Measurements from ENCODE around the gene NIPAL4. TPM values are rescaled to one million over a fixed set of nuclear protein-coding genes. Genes with fewer than 3 reads are reported as not detected.

NIPAL4 gene
- polyA plus RNA-seq, 1 donor from 2014 or later = not detected

DNA sequence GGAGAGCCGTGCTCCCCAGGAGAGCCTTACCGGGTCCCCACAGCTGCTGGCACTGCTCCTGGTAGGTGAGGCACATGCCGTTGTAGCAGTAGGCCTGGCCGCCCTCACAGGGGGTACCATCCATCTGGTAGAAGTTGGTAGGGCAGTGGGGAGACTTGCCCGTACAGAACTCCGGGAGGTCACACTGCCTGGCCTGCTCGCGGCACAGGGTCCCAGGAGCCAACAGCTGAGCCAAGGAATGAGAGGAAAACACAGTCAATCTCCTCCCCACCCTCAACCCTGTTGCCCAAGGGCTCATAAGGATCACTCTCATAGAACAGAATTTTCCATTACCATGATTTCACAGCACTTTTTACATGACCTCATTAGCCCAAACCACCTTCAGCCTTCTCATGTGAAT, 36.9 kb downstream of the NIPAL4 start:
- Histone ChIP-seq H3K27me3 (ENCODE audit: insufficient read depth, low read depth, low read length) (no peaks in the 10 kb centered on the region), H3K4me3 (ENCODE audit: low read length) (no peak overlapping the region), H3K9me2 (ENCODE audit: insufficient read depth, low read length) (no peaks in the 10 kb centered on the region), H2AFZ (ENCODE audit: low read depth, low read length) (no peak overlapping the region), H4K20me1 (ENCODE audit: insufficient read depth) (no peaks in the 10 kb centered on the region), H3K9ac (ENCODE audit: low read length) (no peak overlapping the region), H3K79me2 (replicated peaks; ENCODE audit: insufficient read depth, low read length) (no peaks in the 10 kb centered on the region), H3K4me2 (ENCODE audit: low read length) (no peak overlapping the region), H3K36me3 (ENCODE audit: insufficient read depth, low read length) (peaks cover 9% of the 10 kb centered on the region), H3K27ac (ENCODE audit: low read length) (no peak overlapping the region), H3F3A (ENCODE audit: insufficient read depth, low read length, poor library complexity, severe bottlenecking) (no peaks in the 10 kb centered on the region), H3K9me3 (ENCODE audit: low read length) (no peaks in the 10 kb centered on the region)
- no peak for TF ChIP-seq RAD21 (conservative IDR thresholded peaks at IDR 0.05)
- TF ChIP-seq EP300 (conservative IDR thresholded peaks at IDR 0.05; ENCODE audit: poor library complexity, severe bottlenecking) = no peak
- no peak for TF ChIP-seq SMC3 (conservative IDR thresholded peaks at IDR 0.05; ENCODE audit: poor library complexity)
- no peak for TF ChIP-seq REST (IDR thresholded peaks at IDR 0.05; ENCODE audit: borderline replicate concordance)
- TF ChIP-seq EZH2 (IDR thresholded peaks at IDR 0.05; ENCODE audit: borderline replicate concordance, insufficient read depth, low read length, poor library complexity, severe bottlenecking) = no peak
- TF ChIP-seq MXI1 (conservative IDR thresholded peaks at IDR 0.05; ENCODE audit: poor library complexity, severe bottlenecking) = no peak
- TF ChIP-seq, protein P1, sequence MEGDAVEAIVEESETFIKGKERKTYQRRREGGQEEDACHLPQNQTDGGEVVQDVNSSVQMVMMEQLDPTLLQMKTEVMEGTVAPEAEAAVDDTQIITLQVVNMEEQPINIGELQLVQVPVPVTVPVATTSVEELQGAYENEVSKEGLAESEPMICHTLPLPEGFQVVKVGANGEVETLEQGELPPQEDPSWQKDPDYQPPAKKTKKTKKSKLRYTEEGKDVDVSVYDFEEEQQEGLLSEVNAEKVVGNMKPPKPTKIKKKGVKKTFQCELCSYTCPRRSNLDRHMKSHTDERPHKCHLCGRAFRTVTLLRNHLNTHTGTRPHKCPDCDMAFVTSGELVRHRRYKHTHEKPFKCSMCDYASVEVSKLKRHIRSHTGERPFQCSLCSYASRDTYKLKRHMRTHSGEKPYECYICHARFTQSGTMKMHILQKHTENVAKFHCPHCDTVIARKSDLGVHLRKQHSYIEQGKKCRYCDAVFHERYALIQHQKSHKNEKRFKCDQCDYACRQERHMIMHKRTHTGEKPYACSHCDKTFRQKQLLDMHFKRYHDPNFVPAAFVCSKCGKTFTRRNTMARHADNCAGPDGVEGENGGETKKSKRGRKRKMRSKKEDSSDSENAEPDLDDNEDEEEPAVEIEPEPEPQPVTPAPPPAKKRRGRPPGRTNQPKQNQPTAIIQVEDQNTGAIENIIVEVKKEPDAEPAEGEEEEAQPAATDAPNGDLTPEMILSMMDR (IDR thresholded peaks at IDR 0.05; ENCODE audit: poor library complexity, severe bottlenecking) = no peak
- no peak for TF ChIP-seq TAF1 (IDR thresholded peaks at IDR 0.05; ENCODE audit: low read depth)
- TF ChIP-seq POLR2AphosphoS5 (IDR thresholded peaks at IDR 0.05) = no peak

DNA sequence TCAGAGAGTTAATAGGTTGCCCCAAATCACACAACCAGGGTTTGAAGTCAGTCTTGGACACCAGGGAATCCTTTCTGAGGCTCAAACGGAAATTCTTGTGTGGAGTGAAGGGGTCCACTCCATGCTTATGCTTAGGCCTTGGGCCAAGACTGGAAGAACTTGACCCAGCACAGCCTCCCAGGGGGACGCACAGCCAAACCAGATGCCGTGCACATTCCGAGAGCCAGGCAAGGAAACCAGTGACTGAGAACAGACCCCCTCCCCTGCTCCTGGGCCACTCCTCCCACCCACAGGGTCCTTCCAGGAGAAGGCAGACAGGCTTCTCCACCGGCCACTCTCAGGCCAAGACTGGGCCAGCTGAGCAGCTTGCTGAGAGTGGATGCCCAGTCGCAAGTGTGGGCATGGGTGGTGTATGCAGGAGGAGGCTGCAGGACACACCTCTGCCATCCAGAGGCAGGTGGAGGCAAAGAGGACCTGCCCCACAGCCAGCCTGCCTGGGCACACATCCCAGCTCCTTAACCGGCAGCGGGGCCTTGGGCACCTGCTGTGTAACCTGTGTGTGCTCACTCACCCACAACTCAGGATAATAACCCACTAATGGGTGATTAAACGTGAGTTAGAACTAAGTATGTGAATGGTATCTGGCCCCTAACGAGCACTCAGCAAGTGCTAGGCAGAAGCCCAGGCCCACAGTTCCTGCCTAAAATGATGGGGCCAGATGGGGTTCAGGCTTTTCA, 38.0 kb downstream of the NIPAL4 start:
- Histone ChIP-seq H3F3A (ENCODE audit: insufficient read depth, low read length, poor library complexity, severe bottlenecking) (no peaks in the 10 kb centered on the region), H3K9ac (ENCODE audit: low read length) (no peak overlapping the region), H3K4me3 (ENCODE audit: low read length) (no peak overlapping the region), H3K27me3 (ENCODE audit: insufficient read depth, low read depth, low read length) (no peaks in the 10 kb centered on the region), H3K27ac (ENCODE audit: low read length) (no peak overlapping the region), H3K79me2 (replicated peaks; ENCODE audit: insufficient read depth, low read length) (no peaks in the 10 kb centered on the region), H3K9me3 (ENCODE audit: low read length) (no peaks in the 10 kb centered on the region), H4K20me1 (ENCODE audit: insufficient read depth) (no peaks in the 10 kb centered on the region), H2AFZ (ENCODE audit: low read depth, low read length) (no peak overlapping the region), H3K4me2 (ENCODE audit: low read length) (no peak overlapping the region), H3K9me2 (ENCODE audit: insufficient read depth, low read length) (no peaks in the 10 kb centered on the region), H3K36me3 (ENCODE audit: insufficient read depth, low read length) (peaks cover 9% of the 10 kb centered on the region)
- TF ChIP-seq RAD21 (conservative IDR thresholded peaks at IDR 0.05) (no peak), POLR2AphosphoS5 (IDR thresholded peaks at IDR 0.05) (no peak), MXI1 (conservative IDR thresholded peaks at IDR 0.05; ENCODE audit: poor library complexity, severe bottlenecking) (no peak)
